AG09319 (cell line): ENCODE data around the gene TAF3.

ENCODE experiments used
- DNase-seq: peaks from one replicate; pipeline ENCODE4 v3.0.0-alpha.2; 2010; ENCODE audit warnings: low read depth; ENCODE audit errors: extremely low read depth
- CTCF ChIP-seq: IDR thresholded peaks from 2 replicates; pipeline ENCODE4 v1.5.1; 2011; ENCODE audit warnings: low read depth, mild to moderate bottlenecking, inconsistent platforms, low read length, moderate library complexity

The TAF3 gene

GRCh38 chr10:8042721-8043568, 224.6 kb downstream of the TAF3 start:
- no peak for DNase-seq
- TF ChIP-seq CTCF: no peak

GRCh38 chr10:8043569-8044306, 225.4 kb downstream of the TAF3 start:
- DNase-seq: no peak

GRCh38 chr10:8044331-8044907, 226.1 kb downstream of the TAF3 start:
- DNase-seq: no peak
- TF ChIP-seq CTCF: no peak

More at GRCh38 chr10:8043569-8044306, 225.4 kb downstream of the TAF3 start:
- TF ChIP-seq CTCF: no peak

GRCh38 chr10:8044908-8045725, 226.8 kb downstream of the TAF3 start:
- no peak for TF ChIP-seq CTCF
- no peak for DNase-seq

GRCh38 chr10:8045726-8046494, 227.6 kb downstream of the TAF3 start:
- TF ChIP-seq CTCF: no peak
- no peak for DNase-seq

- no peak for TF ChIP-seq CTCF
- no peak for DNase-seq
Observed at GRCh38 chr10:8047452-8048280, 229.4 kb downstream of the TAF3 start.
